Right renal pelvis (tissue), 4 donors: Measurements from ENCODE around the gene HSD17B3. TPM values are rescaled to one million over a fixed set of nuclear protein-coding genes. Genes with fewer than 3 reads are reported as not detected.
A peak's percentile ranks its signal among the peaks of the same experiment; 100 is the strongest.
"Not testable (repeated sequence)": the region's sequence is repeated elsewhere in the genome, so short reads cannot be mapped to it uniquely, and the experiment has no call there.

Experiments
- DNase-seq, 4 donors: peaks; one replicate each; pipeline ENCODE4 v3.0.0-alpha.2; 2013; ENCODE audit warnings: low read depth in 4 of 4, low spot score in 3 of 4, missing footprints in 1 of 4
- polyA plus RNA-seq, 4 donors: library from polyadenylated mRNA; unstranded; fragments of 120-200 nt; gene quantifications; one replicate each; pipeline ENCODE4 v1.2.1, GENCODE V29; 2013; ENCODE audit not compliant: insufficient read length in 4 of 4

HSD17B3 gene
- polyA plus RNA-seq, 4 donors = 0.74 to 1.1 (median 0.89) TPM

DNA sequence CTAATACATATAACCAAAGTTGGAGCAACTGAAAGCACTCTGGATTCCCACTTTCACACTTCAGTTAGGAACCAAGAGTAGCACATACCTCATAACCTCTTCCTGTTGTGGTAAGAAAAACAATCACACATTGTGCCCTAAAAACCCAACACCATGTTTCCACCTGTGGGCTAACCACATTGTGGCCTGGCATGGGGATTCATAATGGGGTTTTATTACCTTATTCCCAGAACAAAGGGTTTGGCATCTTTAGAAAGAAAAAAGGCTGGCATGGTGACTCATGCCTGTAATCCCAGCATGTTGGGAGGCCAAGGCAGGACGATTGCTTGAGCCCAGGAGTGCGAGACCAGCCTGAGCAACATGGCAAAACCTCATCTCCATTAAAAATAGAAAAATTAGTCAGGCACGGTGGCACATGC lies 60.6 kb downstream of the HSD17B3 start:
- DNase-seq = no peak

- no peak for DNase-seq
These were observed 65.0 kb downstream of the HSD17B3 start for GRCh38 chr9:96236854-96237550.

- not testable (repeated sequence) for DNase-seq
These were observed 65.6 kb downstream of the HSD17B3 start for GRCh38 chr9:96236337-96236736.

DNA sequence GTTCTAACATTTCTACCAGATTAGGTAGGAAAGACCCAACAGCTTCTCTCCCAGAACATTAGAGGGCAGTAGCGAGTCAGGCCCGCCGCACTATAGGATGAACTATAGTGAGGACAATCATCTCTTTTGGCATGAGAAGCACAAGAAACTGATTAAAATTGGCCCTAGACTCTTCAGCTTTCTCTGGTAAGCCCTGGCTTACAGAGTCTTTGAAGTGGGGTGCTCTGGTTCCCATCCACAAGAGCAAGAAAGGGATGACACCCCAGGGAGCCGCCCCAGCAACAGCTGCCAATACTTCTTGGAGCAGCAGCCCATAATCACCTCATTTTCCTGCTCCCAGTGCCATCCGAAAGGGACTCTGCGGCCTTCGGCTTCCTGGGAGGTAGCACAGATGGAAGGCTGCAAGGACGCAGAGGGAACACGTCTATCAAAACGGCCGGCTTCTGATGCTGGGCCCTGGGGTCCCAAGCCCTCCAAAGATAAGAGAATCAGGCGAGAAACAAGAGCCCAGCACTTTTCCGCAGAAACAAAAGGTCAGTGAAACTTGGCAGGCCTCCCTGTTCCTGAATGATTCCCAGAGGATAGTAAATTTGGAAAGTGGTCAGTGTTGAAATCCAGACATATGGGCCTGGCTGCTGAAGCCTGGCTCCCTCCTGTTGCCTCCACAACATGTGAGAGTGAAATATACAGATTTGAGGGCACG lies 69.3 kb downstream of the HSD17B3 start:
- peak in 1 of 4 donors; percentile 64 for DNase-seq

DNA sequence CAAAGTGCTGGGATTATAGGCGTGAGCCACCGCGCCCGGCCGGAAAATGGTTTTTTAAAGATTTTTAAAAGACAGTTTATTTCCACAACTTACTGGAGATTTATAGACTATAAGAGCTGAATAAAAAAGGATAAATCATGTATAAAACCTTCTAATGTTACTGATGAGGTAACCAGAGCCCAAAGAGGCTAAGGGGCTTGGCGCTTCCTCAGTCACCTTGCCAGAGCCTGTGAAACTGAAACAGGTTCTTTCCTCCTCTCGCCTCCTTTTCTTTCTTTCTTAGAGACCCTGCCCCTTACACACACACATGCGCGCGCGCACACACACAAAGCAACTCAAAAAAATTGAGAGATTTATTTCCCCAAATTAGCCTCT lies 69.8 kb downstream of the HSD17B3 start:
- DNase-seq = no peak

DNA sequence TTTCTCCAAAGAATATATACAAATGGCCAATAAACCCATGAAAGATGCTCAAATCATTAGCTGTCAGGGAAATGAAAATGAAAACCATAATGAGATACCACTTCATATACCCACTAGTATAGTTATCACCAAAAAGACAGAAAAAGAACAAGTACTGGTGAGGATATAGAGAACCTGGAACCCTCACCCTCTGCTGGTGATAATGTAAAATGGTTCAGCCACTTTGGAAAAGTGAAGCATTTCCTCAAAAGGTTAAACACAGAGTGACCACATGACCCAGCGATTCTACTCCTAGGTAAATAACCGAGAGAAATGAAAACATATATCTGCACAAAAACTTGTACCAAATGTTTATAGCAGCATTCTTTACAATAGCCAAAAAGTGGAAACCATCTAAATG lies 72.0 kb downstream of the HSD17B3 start:
- no peak for DNase-seq

DNA sequence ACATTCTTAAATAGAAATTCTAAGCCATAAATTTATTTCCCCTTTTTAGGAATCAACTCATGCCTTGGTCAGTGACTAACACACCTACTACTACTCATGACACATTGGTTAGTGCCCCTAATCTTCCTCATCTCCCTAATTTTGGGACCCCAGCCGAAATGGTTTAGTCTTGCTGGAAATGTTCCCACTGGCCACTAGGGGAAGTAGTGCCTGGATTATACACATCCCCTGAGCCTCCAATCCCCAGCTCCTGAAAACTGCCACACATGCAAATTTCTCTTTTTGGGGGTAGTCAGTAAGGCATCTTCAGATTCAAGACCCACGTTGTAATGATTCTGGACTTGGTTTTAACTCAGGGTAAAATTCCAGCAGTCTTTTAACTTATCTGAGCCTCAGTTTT lies 79.8 kb downstream of the HSD17B3 start:
- no peak for DNase-seq

GRCh38 chr9:96219900-96220257 lies 82.1 kb downstream of the HSD17B3 start:
- DNase-seq = no peak

DNA sequence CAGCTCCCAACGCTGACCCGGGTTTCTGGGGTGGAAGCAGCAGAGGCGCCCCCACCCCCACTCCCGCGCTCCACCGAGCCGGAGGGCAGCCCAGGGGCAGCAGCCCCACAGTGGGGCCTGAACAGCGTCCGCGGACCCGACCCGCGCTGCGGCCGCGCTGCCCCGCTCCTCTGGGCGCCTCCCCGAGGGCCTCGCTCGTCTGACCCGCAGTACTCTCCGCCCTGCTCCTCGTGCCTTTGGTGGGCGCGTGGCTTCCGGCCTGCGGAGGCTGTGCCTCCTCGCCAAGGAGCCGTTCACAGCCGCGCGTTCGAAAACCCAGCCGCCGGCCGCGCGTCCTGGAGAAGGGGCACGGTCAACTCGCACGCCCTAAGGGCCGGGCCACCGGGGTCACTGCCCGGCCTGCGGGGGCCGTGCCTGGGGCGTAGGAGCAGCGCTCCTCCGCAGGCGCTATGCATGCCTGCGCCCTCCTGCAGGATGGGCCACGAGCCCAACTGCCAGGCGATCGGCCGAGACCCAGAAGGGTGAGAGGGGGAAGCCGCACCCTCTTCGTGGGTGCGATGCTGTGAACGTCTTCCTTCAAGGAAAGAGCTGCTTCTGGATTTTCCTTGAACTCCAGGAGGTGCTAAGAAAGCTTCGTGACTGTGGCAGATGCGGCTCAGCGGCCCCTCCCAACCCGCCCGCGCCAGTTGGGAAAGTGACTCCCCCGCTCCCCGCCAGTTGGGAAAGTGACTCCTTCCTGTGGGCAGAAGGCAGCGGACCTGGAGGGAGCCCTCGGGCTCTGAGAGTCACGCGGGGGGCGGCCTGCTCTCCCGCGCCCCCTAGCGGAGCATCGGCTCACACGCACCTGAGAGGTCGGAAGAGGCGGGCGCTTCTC lies 82.7 kb downstream of the HSD17B3 start:
- DNase-seq = no peak

GRCh38 chr9:96217754-96218693 lies 84.0 kb downstream of the HSD17B3 start:
- peak in 3 of 4 donors; percentile 65 to 80 (median 67) for DNase-seq

DNA sequence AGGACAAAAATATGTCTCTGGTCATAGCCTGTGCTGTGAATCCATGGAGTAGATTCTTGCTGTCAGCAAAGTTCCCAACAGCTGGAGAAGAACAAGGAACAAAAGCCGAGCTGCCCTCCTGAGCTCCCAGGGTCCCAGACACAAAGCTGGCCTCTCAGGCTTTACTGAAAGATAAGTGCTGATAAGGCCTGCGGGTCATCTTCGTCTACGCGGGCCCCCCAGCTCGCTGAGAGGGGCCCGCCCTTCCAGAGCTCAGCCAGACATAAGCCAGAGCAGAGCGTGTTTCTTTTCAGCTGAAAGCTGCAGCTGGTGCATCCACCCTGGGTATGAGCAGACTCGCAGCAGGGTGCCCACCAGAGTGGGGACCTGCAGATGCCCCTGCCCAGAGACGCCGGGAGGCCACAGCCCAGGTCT lies 84.7 kb downstream of the HSD17B3 start:
- no peak for DNase-seq

- no peak for DNase-seq
These were observed 85.4 kb downstream of the HSD17B3 start for GRCh38 chr9:96216583-96216982.

DNA sequence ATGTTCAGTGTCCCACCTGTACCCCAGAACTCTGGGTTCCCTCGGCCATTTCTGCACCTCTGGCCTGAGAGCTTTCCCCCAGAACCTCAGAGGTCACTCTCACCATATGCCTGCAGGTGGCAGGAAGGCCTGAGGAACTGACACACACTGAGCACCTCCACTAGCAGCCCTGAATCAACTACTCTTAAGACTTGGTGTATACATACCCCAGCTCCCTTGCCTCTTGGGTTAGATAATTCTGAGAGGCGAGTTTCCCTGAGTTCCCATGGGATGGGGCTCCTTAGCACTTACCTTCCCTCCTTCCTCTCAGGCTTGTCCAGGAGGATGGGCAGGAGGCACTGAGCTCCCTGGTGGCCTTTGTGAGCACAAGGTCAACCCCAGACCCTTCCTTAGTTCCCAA lies 86.1 kb downstream of the HSD17B3 start:
- no peak for DNase-seq

DNA sequence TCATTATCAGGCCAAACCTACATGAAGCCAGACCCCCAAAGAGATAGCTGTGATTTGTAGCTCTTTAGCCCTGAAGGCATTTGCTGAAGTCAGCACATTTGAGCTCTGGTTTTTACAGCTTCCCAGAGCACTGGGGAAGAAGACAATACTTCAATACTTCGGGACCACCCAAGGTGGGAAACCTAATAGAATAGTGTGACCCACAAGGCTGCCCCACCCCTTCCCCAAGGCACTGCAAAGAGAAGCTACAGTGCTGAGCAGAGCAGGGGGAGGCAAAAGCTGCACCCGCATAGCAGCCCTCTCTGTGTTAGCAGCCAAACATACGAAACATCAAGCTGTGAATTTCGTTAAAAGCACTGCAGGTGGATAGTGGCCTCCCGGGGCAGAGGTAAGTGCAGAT lies 87.3 kb downstream of the HSD17B3 start:
- no peak for DNase-seq

- DNase-seq = no peak
These were observed 92.3 kb downstream of the HSD17B3 start for GRCh38 chr9:96209407-96210271.

GRCh38 chr9:96206156-96206751 lies 95.7 kb downstream of the HSD17B3 start:
- DNase-seq = no peak

- no peak for DNase-seq
These were observed 97.1 kb downstream of the HSD17B3 start for GRCh38 chr9:96204853-96205252.

DNA sequence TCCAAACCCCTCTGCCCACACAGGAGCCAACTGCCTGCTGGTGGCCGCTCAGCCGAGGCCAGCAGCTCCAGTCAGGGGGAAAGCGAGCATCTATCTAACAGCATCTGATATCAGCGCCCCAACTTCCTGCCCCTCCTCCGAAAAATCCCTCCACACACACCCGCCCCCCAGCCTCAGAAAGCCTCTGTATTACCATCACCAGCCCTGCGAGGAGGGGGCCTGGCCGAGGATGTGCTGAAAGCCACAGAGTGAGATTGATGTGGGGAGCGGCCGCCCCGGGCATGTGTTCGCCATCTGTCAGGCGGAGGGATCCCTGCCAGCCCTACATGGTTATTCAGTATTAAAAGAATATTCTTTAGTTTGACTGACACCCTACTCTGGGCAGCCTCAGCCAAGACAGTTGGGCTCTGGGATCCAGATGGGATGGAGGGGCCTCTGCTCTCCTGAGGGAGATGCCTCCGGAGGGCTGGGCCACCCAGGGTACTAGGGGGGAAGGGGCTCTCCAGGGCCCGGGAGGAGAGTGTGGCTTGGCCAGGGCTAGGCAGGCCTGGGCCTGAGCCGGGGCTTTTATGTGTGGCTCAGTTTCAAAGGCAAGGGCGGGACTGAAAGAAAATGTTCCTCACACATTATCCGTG lies 98.0 kb downstream of the HSD17B3 start:
- no peak for DNase-seq
